BE2C (cell line): ENCODE results near the gene GINS2.

Source experiments
- DNase-seq: peaks from one replicate; pipeline ENCODE4 v3.0.0-alpha.2; 2020
- H3K27me3 ChIP-seq: fragments of 250-450 bp; sonication (Bioruptor Pico); 2 replicates; pipeline ENCODE4 v1.5.1; 2020; ENCODE audit warnings: mild to moderate bottlenecking
- H3K36me3 ChIP-seq: fragments of 250-450 bp; sonication (Bioruptor Pico); 2 replicates; pipeline ENCODE4 v1.5.1; 2020; ENCODE audit warnings: mild to moderate bottlenecking
- H3K4me1 ChIP-seq: fragments of 250-450 bp; sonication (Bioruptor Pico); 2 replicates; pipeline ENCODE4 v1.5.1; 2020
- H3K4me3 ChIP-seq: 2 replicates; pipeline ENCODE4 v1.5.1; 2011; ENCODE audit warnings: low read depth, low read length
- H3K9me3 ChIP-seq: fragments of 250-450 bp; sonication (Bioruptor Pico); 2 replicates; pipeline ENCODE4 v1.5.1; 2020
- CTCF ChIP-seq: IDR thresholded peaks from 2 replicates; pipeline ENCODE4 v1.5.1; 2012; ENCODE audit warnings: mild to moderate bottlenecking, low read depth, low read length

Gene GINS2

DNA sequence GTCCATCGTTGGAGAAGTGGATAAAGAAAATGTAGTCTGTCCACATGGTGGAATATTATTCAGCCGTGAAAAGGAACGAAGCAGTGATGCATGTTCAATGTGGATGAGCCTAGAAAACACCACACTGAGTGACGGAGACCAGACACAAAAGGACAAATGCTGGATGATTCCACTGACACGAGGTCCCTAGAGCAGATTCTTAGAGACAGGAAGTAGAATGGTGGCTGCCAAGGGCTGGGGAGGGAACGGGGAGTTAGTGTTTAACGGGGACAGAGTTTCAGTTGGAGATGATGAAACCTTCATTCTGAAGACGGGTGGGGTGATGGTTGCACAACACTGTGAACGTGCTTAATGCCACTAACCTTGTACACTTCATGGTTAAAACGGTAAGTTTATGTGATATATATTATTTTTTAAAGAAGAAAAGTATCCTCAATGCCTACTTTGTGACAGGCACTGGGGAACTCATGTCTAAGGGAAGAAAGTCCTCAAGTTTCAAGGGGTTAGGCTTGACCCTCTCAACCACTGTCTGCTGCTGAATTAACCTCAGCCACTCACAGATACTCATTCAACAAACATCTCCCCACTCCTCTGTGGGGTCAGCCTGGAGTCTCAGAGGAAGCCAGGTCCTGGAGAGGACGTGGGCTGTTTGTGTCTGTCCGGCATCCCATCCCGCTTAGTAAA lies 44.5 kb upstream of the GINS2 start:
- no peak overlapping the region for H3K4me3 ChIP-seq
- peaks cover 3% of the 10 kb centered on the region; the same call in 1 of the 2 replicates for H3K4me1 ChIP-seq
- H3K9me3 ChIP-seq, result no peaks in the 10 kb centered on the region
- DNase-seq, result no peak
- no peaks in the 10 kb centered on the region for H3K27me3 ChIP-seq
- H3K36me3 ChIP-seq, result no peaks in the 10 kb centered on the region
- TF ChIP-seq CTCF, result no peak

- Histone ChIP-seq H3K4me1 (peaks cover 3% of the 10 kb centered on the region; the same call in 1 of the 2 replicates), H3K9me3 (no peaks in the 10 kb centered on the region), H3K27me3 (no peaks in the 10 kb centered on the region), H3K4me3 (no peak overlapping the region), H3K36me3 (no peaks in the 10 kb centered on the region)
- DNase-seq, result no peak
- no peak for TF ChIP-seq CTCF
Observed at GRCh38 chr16:85731179-85731578, 42.4 kb upstream of the GINS2 start.

DNA sequence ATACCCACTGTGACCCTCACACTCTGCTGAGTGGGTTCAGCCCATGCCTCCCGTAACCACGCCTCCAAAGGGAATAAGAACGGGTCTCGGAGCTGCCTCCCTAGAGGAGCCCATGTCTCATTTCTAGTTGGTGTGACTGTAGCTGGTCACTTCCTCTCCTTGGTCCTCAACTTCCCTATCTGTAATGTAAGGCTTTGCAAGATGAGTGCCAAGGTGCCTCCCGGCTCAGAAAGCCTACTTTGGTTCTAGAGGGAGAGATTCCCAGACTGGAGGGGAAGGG lies 41.4 kb upstream of the GINS2 start:
- no peak for DNase-seq
- no peak for TF ChIP-seq CTCF
- Histone ChIP-seq H3K4me1 (peaks cover 3% of the 10 kb centered on the region; the same call in 1 of the 2 replicates), H3K9me3 (no peaks in the 10 kb centered on the region), H3K4me3 (no peak overlapping the region), H3K36me3 (no peaks in the 10 kb centered on the region), H3K27me3 (no peaks in the 10 kb centered on the region)

- TF ChIP-seq CTCF, result no peak
- Histone ChIP-seq H3K9me3 (no peaks in the 10 kb centered on the region), H3K27me3 (no peaks in the 10 kb centered on the region), H3K4me3 (no peak overlapping the region), H3K4me1 (peaks cover 3% of the 10 kb centered on the region; the same call in 1 of the 2 replicates), H3K36me3 (no peaks in the 10 kb centered on the region)
- no peak for DNase-seq
Observed at GRCh38 chr16:85729452-85730185, 40.9 kb upstream of the GINS2 start.

- no peak overlapping the region for H3K4me3 ChIP-seq
- TF ChIP-seq CTCF, result peak; percentile 43
- H3K9me3 ChIP-seq, result no peaks in the 10 kb centered on the region
- H3K27me3 ChIP-seq, result no peaks in the 10 kb centered on the region
- peaks cover 3% of the 10 kb centered on the region; the same call in 1 of the 2 replicates for H3K4me1 ChIP-seq
- H3K36me3 ChIP-seq, result no peaks in the 10 kb centered on the region
- no peak for DNase-seq
Observed at GRCh38 chr16:85728879-85729278, 40.1 kb upstream of the GINS2 start.

GRCh38 chr16:85724936-85725335 lies 36.2 kb upstream of the GINS2 start:
- no peak for DNase-seq
- no peaks in the 10 kb centered on the region; the same call in 1 of the 2 replicates for H3K4me1 ChIP-seq
- H3K4me3 ChIP-seq, result no peak overlapping the region
- no peaks in the 10 kb centered on the region for H3K36me3 ChIP-seq
- no peaks in the 10 kb centered on the region for H3K27me3 ChIP-seq
- H3K9me3 ChIP-seq, result no peaks in the 10 kb centered on the region
- TF ChIP-seq CTCF, result no peak
